Smooth muscle cell (in vitro differentiated cells): ENCODE data around the gene EID3. TPM values are rescaled to one million over a fixed set of nuclear protein-coding genes. Genes with fewer than 3 reads are reported as not detected.
"Not testable (repeated sequence)": the region's sequence is repeated elsewhere in the genome, so short reads cannot be mapped to it uniquely, and the experiment has no call there.

ENCODE experiments used
- DNase-seq: peaks from one replicate; lab custom pipeline; 2025; ENCODE audit not compliant: unreplicated experiment; lab: John Stamatoyannopoulos, UW
- H2AFZ ChIP-seq: fragments of 200-600 bp; sonication (generic); 2 replicates; pipeline ENCODE4 v1.6.0; 2016; ENCODE audit warnings: antibody characterized with exemption, low read depth, mild to moderate bottlenecking
- H3F3A ChIP-seq: fragments of 200-600 bp; sonication (generic); 2 replicates; pipeline ENCODE4 v1.6.0; 2017; ENCODE audit warnings: antibody characterized with exemption, low read depth
- H3K27ac ChIP-seq: fragments of 200-600 bp; sonication (generic); 2 replicates; pipeline ENCODE4 v1.5.1; 2016; ENCODE audit warnings: low read depth, mild to moderate bottlenecking
- H3K27me3 ChIP-seq: fragments of 200-600 bp; sonication (generic); 2 replicates; pipeline ENCODE4 v1.6.1; 2016; ENCODE audit warnings: low read depth, mild to moderate bottlenecking
- H3K36me3 ChIP-seq: fragments of 200-600 bp; sonication (generic); 2 replicates; pipeline ENCODE4 v1.5.1; 2016; ENCODE audit warnings: low read depth
- H3K4me1 ChIP-seq: fragments of 200-600 bp; sonication (generic); 2 replicates; pipeline ENCODE4 v1.5.1; 2016; ENCODE audit warnings: low read depth
- H3K4me2 ChIP-seq: fragments of 200-600 bp; sonication (generic); 2 replicates; pipeline ENCODE4 v1.6.0; 2016; ENCODE audit warnings: mild to moderate bottlenecking
- H3K4me3 ChIP-seq: fragments of 200-600 bp; sonication (generic); 2 replicates; pipeline ENCODE4 v1.5.1; 2016; ENCODE audit warnings: mild to moderate bottlenecking
- H3K79me2 ChIP-seq: fragments of 200-600 bp; sonication (generic); 2 replicates; pipeline ENCODE4 v1.6.0; 2016; ENCODE audit warnings: low read depth, mild to moderate bottlenecking
- H3K9ac ChIP-seq: fragments of 200-600 bp; sonication (generic); 2 replicates; pipeline ENCODE4 v1.6.0; 2016; ENCODE audit warnings: low read depth
- H3K9me3 ChIP-seq: fragments of 200-600 bp; sonication (generic); replicated peaks from 2 replicates; pipeline ENCODE4 v1.5.1; 2016; ENCODE audit warnings: low read depth
- H4K20me1 ChIP-seq: fragments of 200-600 bp; sonication (generic); 2 replicates; pipeline ENCODE4 v1.6.0; 2016; ENCODE audit warnings: low read depth
- CTCF ChIP-seq: fragments of 200-600 bp; sonication (generic); IDR thresholded peaks from 2 replicates; pipeline ENCODE4 v1.5.1; 2017; ENCODE audit warnings: borderline replicate concordance, mild to moderate bottlenecking, antibody characterized with exemption; ENCODE audit not compliant: insufficient read depth, poor library complexity, severe bottlenecking
- WGBS: methylation state at CpG from one replicate; pipeline ENCODE4 v1.1.7; 2016; ENCODE audit warnings: low lambda C conversion rate; 5-methylcytosine and 5-hydroxymethylcytosine counted together
- polyA plus RNA-seq: library from polyadenylated mRNA; unstranded; fragments of >200 nt; fragmentation: Nextera tagmentation; extraction: Ambion mirVana; gene quantifications from 2 replicates; pipeline ENCODE4 v1.2.1, GENCODE V29; 2016
- total RNA-seq: library from RNA; depleted of rRNA; stranded (reverse); fragments of >200 nt; gene quantifications from 2 replicates; pipeline ENCODE4 v1.2.3, GENCODE V29; 2014

EID3 gene
- total and polyA plus RNA-seq, 2 experiments from 2014 or later: 1.5 to 4.0 TPM

GRCh38 chr12:104331376-104331775 lies 27.8 kb downstream of the EID3 start:
- no peak for DNase-seq
- Histone ChIP-seq H3K4me1 (no peaks in the 10 kb centered on the region), H3K27ac (no peak overlapping the region), H4K20me1 (no peaks in the 10 kb centered on the region), H3K9ac (no peak overlapping the region), H3K4me2 (no peak overlapping the region), H3F3A (no peaks in the 10 kb centered on the region), H3K9me3 (no peaks in the 10 kb centered on the region), H3K4me3 (no peak overlapping the region), H3K36me3 (peaks cover 8% of the 10 kb centered on the region), H3K79me2 (no peaks in the 10 kb centered on the region), H3K27me3 (no peaks in the 10 kb centered on the region), H2AFZ (no peak overlapping the region)
- no peak for TF ChIP-seq CTCF
- WGBS: 100% methylated on average over 2 of the region's 2 CpGs

DNA sequence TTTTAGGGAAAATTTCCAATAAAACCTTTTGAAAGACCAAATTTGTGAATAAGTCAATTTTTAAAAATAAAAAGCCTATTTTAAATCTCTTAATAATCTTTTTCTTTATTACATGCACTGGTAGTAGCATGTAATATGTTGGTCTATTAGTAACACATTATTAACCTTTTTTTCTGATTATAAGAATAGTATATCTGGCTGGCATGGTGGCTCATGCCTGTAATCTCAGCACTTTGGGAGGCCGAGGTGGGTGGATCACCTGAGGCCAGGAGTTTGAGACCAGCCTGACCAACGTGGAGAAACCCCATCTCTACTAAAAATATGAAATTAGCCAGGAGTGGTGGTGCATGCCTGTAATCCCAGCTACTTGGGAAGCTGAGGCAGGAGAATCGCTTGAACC lies 28.7 kb downstream of the EID3 start:
- H3K36me3 ChIP-seq, DNase-seq, H3F3A ChIP-seq, H3K4me1 ChIP-seq, H3K27me3 ChIP-seq, H3K4me2 ChIP-seq, H4K20me1 ChIP-seq, H3K9ac ChIP-seq, H3K4me3 ChIP-seq, H3K27ac ChIP-seq, H2AFZ ChIP-seq, H3K79me2 ChIP-seq, H3K9me3 ChIP-seq: not testable (repeated sequence)
- 96% methylated on average over 3 of the region's 3 CpGs for WGBS

DNA sequence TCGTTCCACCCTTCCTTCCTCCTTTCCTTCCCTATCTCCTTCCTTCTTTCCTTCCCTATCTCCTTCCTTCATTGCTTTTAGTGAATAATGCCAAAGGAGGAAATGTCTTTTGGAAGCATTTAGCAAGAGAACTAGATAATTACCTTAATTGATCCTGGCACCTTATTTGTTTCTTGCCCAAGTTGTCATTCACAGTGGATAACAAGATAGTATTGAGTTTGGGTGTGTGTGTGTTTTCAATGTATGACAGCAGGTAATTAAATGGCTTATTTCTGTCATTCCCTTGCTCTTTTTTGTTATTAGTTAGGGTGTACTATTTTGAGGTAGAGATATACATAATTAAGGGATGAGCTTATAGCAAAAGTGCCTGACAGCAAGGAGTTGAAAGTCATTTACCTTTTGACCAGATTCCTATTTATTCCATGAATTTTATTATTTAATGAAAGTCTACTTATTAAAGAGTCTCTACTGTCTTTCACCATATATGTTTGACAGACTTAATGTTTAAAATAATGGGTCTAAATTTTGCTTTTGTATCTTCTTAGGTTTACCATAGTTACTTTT lies 30.2 kb downstream of the EID3 start:
- H3K27me3 ChIP-seq: no peaks in the 10 kb centered on the region
- no peaks in the 10 kb centered on the region for H3K9me3 ChIP-seq
- 95% methylated on average over 1 of the region's 1 CpG for WGBS
- H3F3A ChIP-seq: no peaks in the 10 kb centered on the region
- H3K79me2 ChIP-seq: no peaks in the 10 kb centered on the region
- no peak overlapping the region for H2AFZ ChIP-seq
- TF ChIP-seq CTCF: no peak
- H3K36me3 ChIP-seq: no peaks in the 10 kb centered on the region
- no peaks in the 10 kb centered on the region for H3K4me1 ChIP-seq
- no peaks in the 10 kb centered on the region for H4K20me1 ChIP-seq
- H3K4me2 ChIP-seq: no peak overlapping the region
- no peak overlapping the region for H3K9ac ChIP-seq
- H3K4me3 ChIP-seq: no peak overlapping the region
- no peak overlapping the region for H3K27ac ChIP-seq
- DNase-seq: no peak

DNA sequence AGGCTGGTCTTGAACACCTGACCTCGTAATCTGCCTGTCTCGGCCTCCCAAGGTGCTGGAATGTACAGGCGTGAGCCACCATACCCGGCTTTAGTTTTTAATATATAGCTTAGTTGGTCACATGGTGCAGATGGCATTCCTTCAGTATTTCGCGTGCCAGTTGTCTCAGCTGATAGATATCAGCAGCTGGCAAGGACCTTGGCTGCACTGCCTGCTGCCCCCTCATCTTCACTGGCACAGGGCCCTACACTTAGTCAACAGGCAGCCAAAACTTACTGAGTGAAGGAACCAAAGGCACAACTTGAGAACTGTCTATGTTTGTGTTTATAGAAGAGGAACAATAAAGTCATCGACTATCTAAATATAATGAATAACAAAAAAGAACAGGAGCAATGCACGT lies 31.0 kb downstream of the EID3 start:
- no peak for TF ChIP-seq CTCF
- Histone ChIP-seq H3K4me1 (no peaks in the 10 kb centered on the region), H3K9me3 (no peaks in the 10 kb centered on the region)

More for the DNA sequence above, 31.0 kb downstream of the EID3 start:
- no peaks in the 10 kb centered on the region for H3F3A ChIP-seq
- no peaks in the 10 kb centered on the region for H4K20me1 ChIP-seq
- no peaks in the 10 kb centered on the region for H3K27me3 ChIP-seq
- H2AFZ ChIP-seq: no peak overlapping the region
- no peak overlapping the region for H3K27ac ChIP-seq
- H3K4me3 ChIP-seq: no peak overlapping the region
- H3K4me2 ChIP-seq: no peak overlapping the region
- DNase-seq: no peak
- H3K36me3 ChIP-seq: peaks cover 1% of the 10 kb centered on the region
- no peak overlapping the region for H3K9ac ChIP-seq
- WGBS: 95% methylated on average over 8 of the region's 8 CpGs
- no peaks in the 10 kb centered on the region for H3K79me2 ChIP-seq
